Suppressor macrophage (primary cell): ENCODE results near the gene TUBA3E.
"Not testable (repeated sequence)": the region's sequence is repeated elsewhere in the genome, so short reads cannot be mapped to it uniquely, and the experiment has no call there.

Experiments used
- DNase-seq, 4 experiments: peaks; one replicate each; pipeline ENCODE4 v3.0.0-alpha.2; 2020 to 2022

The TUBA3E gene

DNA sequence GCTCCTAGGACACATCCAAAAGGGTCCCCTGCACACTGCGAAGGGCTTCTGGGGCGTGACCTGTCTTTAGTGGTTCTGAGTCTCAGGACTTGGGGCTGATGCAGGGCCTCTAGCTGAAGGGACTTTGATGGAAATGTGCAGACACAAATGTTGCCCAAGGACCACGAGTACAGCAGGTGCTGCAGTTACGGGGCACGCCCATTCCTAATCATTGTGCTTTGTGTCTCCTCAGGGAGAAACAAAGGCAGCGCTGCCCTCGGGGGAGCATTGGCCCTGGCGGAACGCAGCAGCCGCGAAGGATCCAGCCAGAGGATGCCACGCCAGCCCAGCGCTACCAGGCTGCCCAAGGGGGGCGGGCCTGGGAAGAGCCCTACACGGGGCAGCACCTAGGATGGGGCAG lies 8.0 kb downstream of the TUBA3E start:
- DNase-seq, result no peak

DNA sequence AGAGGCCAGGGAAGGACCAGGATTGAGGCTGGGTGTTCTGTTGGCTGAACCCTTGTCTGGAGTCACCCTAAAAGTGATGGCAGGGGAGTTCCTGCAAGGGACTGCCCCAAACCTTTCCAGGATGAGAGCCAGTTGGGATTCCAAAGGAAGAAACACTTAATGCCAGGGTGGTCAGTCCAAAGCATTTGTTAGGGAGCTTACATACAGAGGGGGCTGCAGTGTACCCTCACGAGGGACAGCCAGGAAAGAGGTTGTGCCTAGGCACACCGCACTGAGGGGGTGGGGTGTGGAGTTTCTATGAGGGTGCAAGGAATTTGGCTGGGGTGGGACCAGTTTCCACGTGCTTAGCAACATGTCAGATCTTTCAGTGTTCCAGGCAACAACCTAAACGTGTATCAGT lies 9.3 kb downstream of the TUBA3E start:
- DNase-seq, result not testable (repeated sequence)

DNA sequence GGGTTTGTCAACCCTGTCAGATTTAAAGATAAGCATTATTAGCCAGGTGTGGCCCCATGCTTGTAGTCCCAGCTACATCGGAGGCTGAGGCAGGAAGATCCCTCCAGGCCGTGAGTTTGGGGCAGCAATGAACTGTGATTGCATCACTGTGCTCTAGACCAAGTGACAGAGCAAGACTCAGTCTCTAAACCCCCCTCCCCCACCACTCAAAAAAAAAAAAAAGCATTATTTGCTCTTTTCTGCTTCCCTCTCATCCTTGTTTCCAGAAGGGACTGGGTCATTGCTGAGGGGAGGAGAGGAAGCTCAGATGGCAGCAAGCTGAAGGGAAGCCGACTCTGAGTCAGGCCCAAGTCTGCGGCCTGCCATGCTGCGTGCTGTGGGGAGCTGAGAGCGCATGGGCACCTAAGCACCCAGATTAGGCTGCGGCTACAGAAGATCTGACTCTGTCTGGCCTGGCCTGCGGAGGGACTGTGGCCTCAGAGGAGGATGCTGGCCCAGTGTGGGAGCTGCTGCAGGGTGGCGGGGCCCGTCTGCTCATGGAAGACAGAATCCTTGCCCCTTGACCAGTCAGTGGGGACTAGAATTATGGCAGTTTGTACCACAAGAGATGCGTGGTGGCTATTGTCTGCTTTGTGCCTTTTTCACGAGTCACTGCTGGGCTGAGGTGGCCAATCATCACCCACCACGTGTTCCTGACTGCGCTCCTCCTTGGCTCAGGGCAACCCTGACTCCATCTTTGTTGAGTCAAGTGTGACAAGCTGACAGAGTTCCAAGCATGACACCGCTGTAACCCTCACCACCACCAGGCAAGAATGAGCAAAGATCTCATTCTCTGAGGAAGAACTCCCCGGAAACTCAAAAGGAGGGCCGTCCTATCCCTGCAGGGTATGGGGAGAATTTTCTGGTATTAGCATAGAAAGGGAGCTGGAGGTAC lies 10.1 kb downstream of the TUBA3E start:
- DNase-seq, result not testable (repeated sequence)

DNA sequence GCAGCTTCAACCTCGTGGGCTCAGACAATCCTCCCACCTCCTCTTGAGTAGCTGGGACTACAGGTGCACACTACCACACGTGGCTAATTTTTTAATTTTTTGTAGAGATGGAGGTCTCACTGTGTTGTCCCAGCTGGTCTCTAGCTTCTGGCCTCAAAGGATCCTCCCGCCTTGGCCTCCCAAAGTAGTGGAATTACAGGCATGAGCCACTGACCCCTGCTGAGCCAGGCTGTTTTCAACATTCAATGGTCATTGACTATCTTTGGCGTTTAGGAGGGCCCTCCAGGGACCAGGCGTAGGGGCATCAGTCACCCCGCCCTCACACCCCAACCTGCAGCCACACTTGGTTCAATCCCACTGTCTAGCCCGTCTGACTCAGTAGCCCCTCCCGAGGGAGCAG lies 11.0 kb downstream of the TUBA3E start:
- DNase-seq, result no peak

DNA sequence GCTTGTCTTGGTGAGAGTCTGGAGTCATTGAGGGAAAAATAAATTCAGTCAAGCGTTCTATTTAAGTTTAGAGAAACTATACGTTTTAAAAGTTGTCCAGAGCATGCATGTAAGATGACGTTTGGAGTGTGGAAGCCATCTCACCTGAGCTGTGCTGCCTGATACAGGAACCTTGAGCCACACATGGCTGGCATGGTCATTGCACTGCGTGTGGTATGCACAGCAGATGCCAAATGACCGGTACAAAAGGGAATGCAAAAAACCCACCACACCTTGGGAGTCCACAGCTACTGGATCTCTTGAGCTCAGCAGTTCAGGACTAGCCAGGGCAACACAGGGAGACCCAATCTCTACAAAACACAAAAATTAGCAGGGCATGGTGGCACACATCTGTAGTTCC lies 11.8 kb downstream of the TUBA3E start:
- no peak for DNase-seq

DNA sequence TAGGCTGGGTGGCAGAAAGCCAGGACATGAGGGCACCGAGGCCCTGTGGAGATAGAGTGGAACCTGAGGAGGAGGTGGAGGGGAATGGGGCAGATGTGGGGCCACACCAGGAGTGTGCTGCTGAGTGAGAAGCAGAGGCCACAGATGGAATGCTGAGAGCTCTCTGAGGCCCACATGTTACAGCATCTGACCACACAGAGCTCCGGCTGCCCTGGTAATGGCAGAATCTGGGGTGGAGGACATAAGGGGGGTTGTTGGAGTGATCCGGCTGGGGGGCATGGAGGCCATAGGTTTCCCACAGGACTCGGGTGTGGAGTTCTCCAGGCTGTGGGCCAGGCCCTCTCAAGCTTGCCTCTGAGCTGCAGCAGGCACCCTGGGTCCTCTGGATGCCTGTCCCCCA lies 12.3 kb downstream of the TUBA3E start:
- DNase-seq, result no peak

DNA sequence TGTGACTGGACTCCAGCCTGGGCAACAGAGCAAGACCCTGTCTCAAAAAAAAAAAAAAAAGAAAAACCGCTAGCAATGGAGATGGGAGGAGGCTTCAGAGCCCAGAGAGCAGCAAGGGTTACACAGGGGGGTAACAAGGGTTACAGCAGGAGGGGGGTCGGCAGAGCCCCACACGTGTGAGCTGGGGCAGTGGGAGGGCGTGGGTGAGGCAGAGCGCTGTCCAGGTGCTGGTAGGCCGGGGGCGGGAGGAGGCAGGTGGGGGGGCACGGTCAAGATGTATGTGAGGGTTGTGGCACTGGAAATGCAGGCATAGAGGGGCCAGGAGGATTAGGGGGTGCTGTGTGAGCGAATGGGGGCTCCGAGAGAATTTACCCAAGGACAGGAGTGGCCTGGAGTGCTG lies 12.8 kb downstream of the TUBA3E start:
- no peak for DNase-seq

DNA sequence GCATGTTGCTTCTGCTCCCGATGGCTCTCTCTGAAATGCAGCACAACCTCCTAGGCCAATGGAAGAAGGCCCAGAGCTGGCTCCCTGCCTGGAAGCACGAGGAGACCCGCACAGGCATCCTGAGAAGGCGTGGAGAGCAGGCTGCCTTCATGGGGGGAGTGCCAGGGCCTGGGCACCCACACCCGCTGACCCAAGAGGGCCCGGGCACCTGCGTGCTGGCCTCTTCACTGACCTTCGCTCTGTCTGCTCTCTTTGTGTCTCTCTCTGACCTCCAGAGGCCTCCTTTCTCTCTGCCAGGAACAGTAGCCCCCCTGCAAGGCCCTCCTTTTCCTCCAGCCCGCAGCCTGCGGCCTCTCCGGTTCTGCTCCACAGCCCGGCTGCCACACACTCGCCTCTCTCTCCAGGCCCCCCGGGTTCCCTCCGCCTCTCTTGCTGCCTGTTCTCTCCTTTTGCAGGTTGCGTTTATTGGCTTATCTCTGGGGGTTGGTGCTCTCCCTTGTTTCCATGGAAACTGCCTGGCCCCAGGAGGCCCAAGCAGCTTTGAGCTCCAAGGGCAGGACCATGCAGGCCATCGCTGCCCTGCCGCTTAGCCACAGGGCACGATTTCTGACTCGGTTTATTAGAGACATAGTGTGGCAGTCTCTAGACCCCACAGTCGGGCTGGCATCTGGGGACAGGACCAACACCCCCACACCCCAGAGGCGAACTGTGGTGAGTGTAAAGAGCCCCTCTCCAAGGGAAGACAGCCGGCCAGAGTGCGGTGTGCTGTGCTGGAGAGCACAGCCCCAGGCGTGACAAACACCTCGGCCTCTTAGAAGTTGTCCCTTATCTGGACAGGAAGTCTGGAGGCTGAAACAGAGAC lies 14.5 kb downstream of the TUBA3E start:
- no peak for DNase-seq

DNA sequence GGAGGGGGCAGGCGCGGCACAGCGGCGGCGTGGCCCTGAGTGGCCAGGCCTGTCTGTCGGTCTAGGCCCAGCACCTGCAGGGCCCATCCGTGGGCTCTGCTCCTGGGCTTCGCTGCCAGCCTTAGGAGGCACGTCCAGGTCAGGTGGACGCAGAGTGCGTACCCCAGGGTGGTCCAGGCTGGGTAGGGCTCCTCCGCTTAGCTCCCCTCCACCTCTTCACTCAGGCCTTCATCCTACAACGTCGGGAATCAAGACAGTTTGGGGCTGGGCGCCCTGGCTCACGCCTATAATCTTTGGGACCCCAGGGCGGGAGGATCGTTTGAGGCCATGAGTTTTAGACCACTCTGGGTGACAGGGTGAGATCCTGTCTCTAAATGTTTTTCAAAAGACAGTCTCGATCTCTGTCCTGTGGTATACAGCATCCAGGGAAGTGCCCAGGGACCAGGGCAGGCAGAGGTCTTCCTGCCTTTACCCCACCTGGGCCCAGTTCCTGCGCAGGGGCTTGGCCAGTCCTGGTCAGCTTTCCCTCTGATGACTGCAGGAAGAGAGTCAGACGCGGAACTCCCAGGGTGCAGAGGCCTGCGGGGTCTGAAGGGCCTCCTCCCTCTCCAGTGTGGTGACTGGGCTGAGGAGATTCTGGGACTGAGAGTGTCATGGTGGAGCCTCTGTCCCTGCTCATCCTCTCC lies 15.3 kb downstream of the TUBA3E start:
- not testable (repeated sequence) for DNase-seq

DNA sequence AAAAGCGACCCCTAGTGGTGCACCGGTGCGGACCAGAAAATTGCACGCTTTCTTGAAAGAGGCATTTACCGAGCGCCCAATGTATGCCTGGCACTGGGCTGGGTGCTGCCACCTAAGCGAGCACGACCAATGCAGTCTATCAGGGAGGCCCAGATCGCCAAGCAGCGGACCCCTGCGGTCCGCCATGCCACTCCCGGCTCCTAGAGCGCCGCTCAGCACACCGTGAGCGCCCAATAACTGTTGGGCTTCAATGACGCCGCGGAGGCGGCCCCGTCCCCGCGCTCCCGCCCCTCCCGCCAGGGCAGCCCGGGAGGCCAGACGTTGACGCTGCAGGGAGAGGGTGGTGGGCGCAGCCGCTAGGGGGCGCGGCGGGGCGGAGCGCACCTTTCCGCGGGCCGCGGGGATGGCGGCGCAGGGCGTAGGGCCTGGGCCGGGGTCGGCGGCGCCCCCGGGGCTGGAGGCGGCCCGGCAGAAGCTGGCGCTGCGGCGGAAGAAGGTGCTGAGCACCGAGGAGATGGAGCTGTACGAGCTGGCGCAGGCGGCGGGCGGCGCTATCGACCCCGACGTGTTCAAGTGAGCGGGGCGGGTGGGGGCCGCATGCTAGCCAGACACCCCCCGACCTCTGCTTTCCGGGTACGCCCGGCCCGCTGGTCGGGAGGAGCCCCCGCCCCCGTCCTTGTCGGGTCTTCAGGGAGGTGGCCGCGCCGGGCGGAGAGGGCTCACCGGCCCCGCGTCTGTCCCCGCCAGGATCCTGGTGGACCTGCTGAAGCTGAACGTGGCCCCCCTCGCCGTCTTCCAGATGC lies 16.2 kb downstream of the TUBA3E start, which contains the start of gene MZT2B:
TSS of gene MZT2B (plus strand) at position 383 of the 803 bp plus-strand sequence. CDS start at position 404, 21 bp downstream.
- peak; percentile 93 to 97 (median 94) for DNase-seq

DNA sequence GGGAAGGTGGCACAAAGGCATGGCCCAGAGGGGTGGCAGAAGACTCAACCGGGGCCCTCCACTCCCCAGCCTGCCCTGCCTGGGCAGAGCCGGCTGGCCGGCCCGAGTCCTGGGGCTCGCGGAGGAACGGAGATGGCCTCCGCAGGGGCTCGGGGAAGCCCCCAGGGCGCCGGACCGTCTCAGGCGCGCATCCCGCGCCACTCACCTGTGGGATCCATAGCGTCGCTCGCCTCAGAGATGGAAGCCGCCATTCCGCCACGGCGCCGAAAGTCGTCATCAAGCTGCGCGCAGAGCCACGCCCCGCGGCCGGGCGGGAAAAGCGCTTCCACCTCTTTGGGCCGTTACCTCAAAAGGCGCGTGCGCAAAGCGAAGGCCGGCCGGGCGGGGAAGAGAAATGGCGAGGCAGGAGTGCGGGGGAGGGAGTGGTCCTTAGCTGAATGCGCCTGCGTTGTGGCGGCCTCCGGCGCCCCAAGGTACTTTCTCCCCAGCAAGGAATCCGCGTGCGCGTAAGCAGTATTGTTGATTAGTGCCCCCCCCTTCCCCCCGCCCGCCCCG lies 16.8 kb downstream of the TUBA3E start, which contains the start of gene SMPD4:
TSS of gene SMPD4 (minus strand) at position 278 of the 555 bp plus-strand sequence. CDS start 5,010 bp downstream, outside the sequence.
- peak; percentile 97 to 99 (median 98) for DNase-seq

DNA sequence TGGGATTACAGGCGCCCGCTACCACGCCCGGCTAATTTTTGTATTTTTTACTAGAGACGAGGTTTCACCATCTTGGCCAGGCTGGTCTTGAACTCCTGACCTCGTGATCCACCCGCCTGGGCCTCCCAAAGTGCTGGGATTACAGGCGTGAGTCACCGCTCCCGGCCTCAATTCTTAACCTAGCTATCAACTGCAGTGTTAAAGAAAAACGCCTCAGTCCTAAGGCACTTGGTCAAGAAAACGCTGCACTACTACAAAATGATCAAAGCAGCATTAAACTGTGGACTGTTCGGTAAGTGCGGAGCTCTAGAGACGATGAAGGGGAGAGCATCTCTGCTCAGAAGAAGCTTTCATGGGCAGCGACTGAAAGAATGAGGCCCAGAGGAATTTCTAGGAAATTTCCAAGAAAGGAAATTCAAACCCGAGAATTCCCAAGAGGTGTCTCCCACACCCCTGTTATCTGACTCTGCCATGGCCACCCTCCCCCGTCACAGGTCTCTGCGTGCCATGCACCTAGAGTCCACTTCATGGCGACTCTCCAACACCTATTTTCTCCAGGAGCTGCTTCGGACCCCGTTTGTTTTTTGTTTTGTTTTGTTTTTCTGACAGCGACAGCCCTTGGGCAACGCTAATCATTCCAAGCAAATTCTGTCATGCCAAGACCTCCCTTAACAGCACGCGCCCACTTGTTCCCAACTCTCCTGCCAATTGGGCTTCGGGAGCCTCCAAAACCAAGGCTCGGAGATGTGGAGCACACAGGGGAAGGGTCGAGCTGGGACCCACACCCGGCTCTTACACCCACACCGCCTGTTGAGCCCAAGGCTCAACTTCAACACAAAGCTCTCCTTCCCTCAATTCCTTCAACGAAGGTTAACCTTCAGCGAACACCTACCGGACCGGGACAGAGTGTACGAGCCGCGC lies 17.6 kb downstream of the TUBA3E start:
- DNase-seq, result not testable (repeated sequence)

DNA sequence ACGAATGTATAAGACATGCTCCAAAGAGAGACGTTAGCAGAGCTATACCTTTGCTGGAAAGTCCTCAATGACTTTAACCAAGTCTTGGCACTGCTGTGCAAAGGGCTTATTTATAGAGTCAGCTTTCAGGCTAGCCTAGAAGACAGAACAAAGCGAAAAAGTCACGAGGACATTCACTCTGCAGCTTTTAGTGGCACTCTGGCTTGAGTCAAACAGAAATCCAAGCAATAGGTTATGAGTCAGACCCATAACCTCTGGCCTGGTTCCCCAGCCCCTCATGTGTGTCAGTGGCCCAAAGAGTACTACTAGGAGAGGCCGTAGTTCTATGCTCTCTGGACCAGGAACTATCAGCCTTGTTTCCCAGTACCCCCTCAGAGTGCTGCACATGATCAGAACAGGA lies 23.4 kb downstream of the TUBA3E start:
- not testable (repeated sequence) for DNase-seq

DNA sequence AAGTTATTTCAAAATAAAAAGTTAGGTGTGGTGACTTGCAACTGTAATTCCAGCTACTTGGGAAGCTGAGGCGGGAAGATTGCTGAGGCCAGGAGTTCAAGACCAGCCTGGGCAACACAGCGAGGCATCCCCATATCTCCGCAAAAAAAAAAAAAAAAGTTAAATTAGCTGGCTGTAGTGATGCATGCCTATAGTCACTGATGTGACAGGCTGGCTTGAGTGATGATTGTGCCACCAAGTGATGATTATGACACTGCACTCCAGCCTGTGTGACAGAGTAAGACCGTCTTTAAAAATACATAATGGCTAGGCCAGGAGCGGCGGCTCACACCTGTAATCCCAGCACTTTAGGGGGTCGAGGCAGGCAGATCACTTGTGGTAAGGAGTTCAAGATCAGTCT lies 28.3 kb downstream of the TUBA3E start:
- no peak for DNase-seq

DNA sequence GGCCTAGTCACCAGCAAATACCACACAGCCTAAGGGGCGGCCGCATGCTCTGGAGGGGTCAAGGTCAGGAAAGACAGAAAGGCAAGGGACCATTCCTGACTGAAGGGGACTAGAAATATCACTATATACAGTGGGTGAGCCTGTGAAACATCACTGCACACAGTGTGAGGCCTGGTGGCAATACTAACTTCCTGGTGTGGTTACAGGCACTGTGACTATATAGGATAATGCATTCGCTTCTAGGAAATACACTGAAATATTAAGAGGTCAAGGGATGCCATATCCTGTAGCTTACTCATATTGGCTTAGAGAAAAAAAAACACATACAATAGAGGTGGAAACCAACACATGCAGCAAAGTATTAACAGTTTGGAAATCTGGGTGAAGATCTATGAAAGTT lies 29.1 kb downstream of the TUBA3E start:
- not testable (repeated sequence) for DNase-seq

DNA sequence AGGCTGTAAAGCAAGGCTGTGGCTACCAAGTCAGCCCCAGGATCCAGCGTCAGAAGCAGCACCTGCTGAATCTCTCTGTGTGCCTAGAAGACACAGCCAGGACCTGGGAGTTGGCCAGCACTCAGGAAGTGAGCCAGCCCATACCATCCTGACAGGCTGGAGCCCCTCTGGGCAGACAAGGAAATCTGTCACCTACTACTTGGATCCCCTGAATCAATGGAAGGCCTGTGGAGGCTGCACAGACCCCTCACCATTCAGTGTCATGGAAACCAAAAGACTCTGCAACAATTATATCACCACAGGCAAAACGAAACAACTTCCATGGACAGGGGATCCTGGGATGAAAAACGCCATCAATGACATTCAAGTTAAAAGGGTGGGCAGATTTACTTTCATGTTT lies 31.6 kb downstream of the TUBA3E start:
- DNase-seq, result not testable (repeated sequence)

DNA sequence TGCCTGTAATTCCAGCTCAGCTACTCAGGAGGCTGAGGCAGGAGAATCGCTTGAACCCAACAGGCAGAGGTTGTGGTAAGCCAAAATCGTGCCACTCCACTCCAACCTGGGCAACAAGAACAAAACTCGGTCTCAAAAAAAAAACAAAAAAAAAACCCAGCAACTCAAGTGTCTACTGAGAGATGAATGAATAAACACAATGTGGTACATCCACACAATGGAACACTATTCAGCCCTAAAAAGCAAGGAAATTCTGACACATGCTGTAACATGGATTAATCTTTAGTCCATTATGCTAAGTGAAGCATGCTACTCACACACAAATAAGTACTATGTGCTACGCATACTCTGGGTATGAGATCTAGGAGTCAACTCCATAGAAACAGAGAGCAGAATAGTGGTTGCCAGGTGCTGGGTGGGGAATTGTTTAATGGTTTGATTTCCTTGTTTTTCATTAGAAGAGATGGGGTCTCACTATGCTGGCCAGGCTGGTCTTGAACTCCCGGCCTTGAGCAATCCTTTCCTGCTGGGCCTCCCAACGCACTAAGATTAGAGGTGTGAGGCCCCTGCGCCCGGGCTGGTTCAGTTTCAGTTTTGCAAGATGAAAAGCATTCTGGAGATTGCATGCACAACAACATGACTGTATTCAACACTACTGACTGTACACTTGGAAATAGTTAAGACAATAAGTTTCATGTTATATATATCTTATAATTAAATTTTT lies 32.8 kb downstream of the TUBA3E start:
- DNase-seq, result no peak

DNA sequence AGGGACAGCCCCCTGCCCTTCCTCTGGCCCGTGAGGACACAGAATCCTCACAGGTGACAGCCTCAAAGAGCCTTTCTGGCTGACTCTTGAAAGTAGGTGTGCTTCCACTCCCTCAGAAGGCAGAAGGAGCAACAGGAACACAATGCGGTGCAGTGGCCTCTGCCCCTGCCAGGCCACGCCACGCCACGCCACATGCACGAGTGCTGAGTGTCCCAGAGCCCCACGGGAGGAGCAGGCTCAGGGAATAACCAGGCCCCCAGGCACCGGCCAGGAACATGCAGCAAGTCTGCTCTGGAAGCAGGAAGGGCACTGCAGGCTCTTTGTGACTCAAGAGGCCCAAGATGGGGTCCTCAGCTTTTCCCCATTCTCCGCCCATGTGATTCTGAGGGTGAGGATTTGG lies 35.3 kb downstream of the TUBA3E start:
- DNase-seq, result no peak

DNA sequence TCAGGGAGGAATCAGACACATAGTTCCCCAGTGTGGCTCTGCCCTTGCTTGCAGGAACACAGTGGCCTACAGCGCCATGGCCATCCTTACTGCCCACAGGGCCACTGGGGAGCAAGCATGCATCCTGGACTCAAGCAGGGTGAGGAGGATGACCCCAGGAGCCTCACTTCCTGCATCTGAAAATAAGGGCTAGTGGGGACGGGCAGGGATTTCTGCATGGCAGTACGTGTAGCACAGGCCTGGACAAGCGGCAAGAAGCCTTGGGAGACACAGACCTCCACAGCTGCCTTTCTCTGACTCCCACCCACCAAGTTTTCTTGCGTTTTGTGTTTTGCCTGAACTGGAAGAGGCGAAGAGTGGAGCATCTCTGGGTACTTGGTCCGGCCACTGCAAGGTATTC lies 35.8 kb downstream of the TUBA3E start:
- not testable (repeated sequence) for DNase-seq
